GM21447 (cell line): Measurements from ENCODE around the gene ART3.
"Not testable (repeated sequence)": the region's sequence is repeated elsewhere in the genome, so short reads cannot be mapped to it uniquely, and the experiment has no call there.

Experiments
- ATAC-seq: cut with Tn5 transposase; IDR thresholded peaks from one replicate; pipeline ENCODE4 v1.9.1; 2021; ENCODE audit not compliant: unreplicated experiment

Gene ART3

GRCh38 chr4:76074468-76074867 is at the start of gene ART3:
Gene ART3 (plus strand): TSS chr4:76074709. CDS start chr4:76075890, 1,181 bp downstream.
- no peak for ATAC-seq

GRCh38 chr4:76028350-76028765 is 46.2 kb upstream of the ART3 start:
- no peak for ATAC-seq

GRCh38 chr4:76029300-76029699 is 45.2 kb upstream of the ART3 start:
- no peak for ATAC-seq

GRCh38 chr4:76035141-76035540 is 39.4 kb upstream of the ART3 start:
- no peak for ATAC-seq

- no peak for ATAC-seq
Measured at GRCh38 chr4:76035799-76036380, 38.6 kb upstream of the ART3 start, which contains the start of gene CXCL11. Gene CXCL11 (minus strand): TSS chr4:76036070. CDS start chr4:76035987, 83 bp downstream.

GRCh38 chr4:76036855-76037254 is 37.7 kb upstream of the ART3 start:
- ATAC-seq, result no peak

GRCh38 chr4:76042241-76042998 is 32.1 kb upstream of the ART3 start:
- not testable (repeated sequence) for ATAC-seq

GRCh38 chr4:76043306-76043705 is 31.2 kb upstream of the ART3 start:
- not testable (repeated sequence) for ATAC-seq

GRCh38 chr4:76044686-76045085 is 29.8 kb upstream of the ART3 start:
- not testable (repeated sequence) for ATAC-seq

GRCh38 chr4:76049860-76050416 is 24.6 kb upstream of the ART3 start:
- not testable (repeated sequence) for ATAC-seq

- not testable (repeated sequence) for ATAC-seq
Measured at GRCh38 chr4:76050560-76051050, 23.9 kb upstream of the ART3 start.

GRCh38 chr4:76053730-76054129 is 20.8 kb upstream of the ART3 start:
- ATAC-seq, result no peak

GRCh38 chr4:76055016-76055415 is 19.5 kb upstream of the ART3 start:
- peak; percentile 96 for ATAC-seq

- no peak for ATAC-seq
Measured at GRCh38 chr4:76055421-76055820, 19.1 kb upstream of the ART3 start.

- peak; percentile 34 for ATAC-seq
Measured at GRCh38 chr4:76058302-76058701, 16.2 kb upstream of the ART3 start.

- ATAC-seq, result no peak
Measured at GRCh38 chr4:76058888-76059426, 15.6 kb upstream of the ART3 start.

GRCh38 chr4:76059750-76060149 is 14.8 kb upstream of the ART3 start:
- no peak for ATAC-seq

- no peak for ATAC-seq
Measured at GRCh38 chr4:76060506-76060905, 14.0 kb upstream of the ART3 start.

GRCh38 chr4:76061421-76061820 is 13.1 kb upstream of the ART3 start:
- no peak for ATAC-seq

- peak; percentile 65 for ATAC-seq
Measured at GRCh38 chr4:76061982-76062381, 12.5 kb upstream of the ART3 start.

GRCh38 chr4:76066546-76066945 is 8.0 kb upstream of the ART3 start:
- ATAC-seq, result no peak
